ENCODE measurements around the gene ARFGEF2.
"Not testable (repeated sequence)": the region's sequence is repeated elsewhere in the genome, so short reads cannot be mapped to it uniquely, and the experiment has no call there.

Gene ARFGEF2

GRCh38 chr20:48888517-48888916 is 33.0 kb upstream of the ARFGEF2 start:
- not testable (repeated sequence) for H3K4me1 ChIP-seq (ENCODE audit: control insufficient read depth, low read depth, low read length); H4K8ac ChIP-seq (ENCODE audit: low read depth, low read length); H3K4me2 ChIP-seq (ENCODE audit: low read length); H3K56ac ChIP-seq (ENCODE audit: low read length); H2BK15ac ChIP-seq (replicated peaks; ENCODE audit: low read depth); H3K18ac ChIP-seq (ENCODE audit: low read length); H2BK5ac ChIP-seq (ENCODE audit: low read length); H3K4me3 ChIP-seq (ENCODE audit: low read length); H3K36me3 ChIP-seq (ENCODE audit: control insufficient read depth, insufficient read depth, low read length); H3K9ac ChIP-seq (ENCODE audit: low read length); H2BK120ac ChIP-seq (ENCODE audit: low read depth, low read length); H4K5ac ChIP-seq (ENCODE audit: low read length); H2AK5ac ChIP-seq (ENCODE audit: low read length); H3K79me2 ChIP-seq (ENCODE audit: control insufficient read depth, insufficient read depth, low read length); H3K79me1 ChIP-seq (ENCODE audit: low read length); DNase-seq; H3K23ac ChIP-seq (ENCODE audit: low read length); H3K27ac ChIP-seq (ENCODE audit: low read depth, low read length); H3K27me3 ChIP-seq (ENCODE audit: insufficient read depth, low read length, poor library complexity); H3K4ac ChIP-seq (ENCODE audit: low read depth, low read length)
- no CpG with 5 or more reads among the region's 6 CpGs for WGBS (ENCODE audit: extremely low coverage, insufficient coverage, low lambda C conversion rate)

- H3K4me2 ChIP-seq (ENCODE audit: low read length), result no peak overlapping the region
- H3K79me2 ChIP-seq (ENCODE audit: control insufficient read depth, insufficient read depth, low read length), result no peaks in the 10 kb centered on the region
- no peak overlapping the region for H2BK5ac ChIP-seq (ENCODE audit: low read length)
- no peak overlapping the region for H2BK120ac ChIP-seq (ENCODE audit: low read depth, low read length)
- no peak overlapping the region for H4K8ac ChIP-seq (ENCODE audit: low read depth, low read length)
- H3K4ac ChIP-seq (ENCODE audit: low read depth, low read length), result no peak overlapping the region
- H3K79me1 ChIP-seq (ENCODE audit: low read length), result no peaks in the 10 kb centered on the region
- no peak overlapping the region for H3K27ac ChIP-seq (ENCODE audit: low read depth, low read length)
- no CpG with 5 or more reads among the region's 3 CpGs for WGBS (ENCODE audit: extremely low coverage, insufficient coverage, low lambda C conversion rate)
- H3K18ac ChIP-seq (ENCODE audit: low read length), result no peak overlapping the region
- no peak overlapping the region for H3K23ac ChIP-seq (ENCODE audit: low read length)
- no peaks in the 10 kb centered on the region for H3K4me1 ChIP-seq (ENCODE audit: control insufficient read depth, low read depth, low read length)
- H4K5ac ChIP-seq (ENCODE audit: low read length), result no peak overlapping the region
- H2BK15ac ChIP-seq (replicated peaks; ENCODE audit: low read depth), result no peak overlapping the region
- no peak overlapping the region for H2AK5ac ChIP-seq (ENCODE audit: low read length)
- no peaks in the 10 kb centered on the region for H3K27me3 ChIP-seq (ENCODE audit: insufficient read depth, low read length, poor library complexity)
- no peak for DNase-seq
- H3K9ac ChIP-seq (ENCODE audit: low read length), result no peak overlapping the region
- no peaks in the 10 kb centered on the region for H3K36me3 ChIP-seq (ENCODE audit: control insufficient read depth, insufficient read depth, low read length)
- no peak overlapping the region for H3K56ac ChIP-seq (ENCODE audit: low read length)
- no peak overlapping the region for H3K4me3 ChIP-seq (ENCODE audit: low read length)
Observed at GRCh38 chr20:48889140-48889790, 32.2 kb upstream of the ARFGEF2 start.

GRCh38 chr20:48891235-48892048 is 30.1 kb upstream of the ARFGEF2 start:
- H3K9ac ChIP-seq (ENCODE audit: low read length), result no peak overlapping the region
- no peaks in the 10 kb centered on the region for H3K79me2 ChIP-seq (ENCODE audit: control insufficient read depth, insufficient read depth, low read length)
- WGBS (ENCODE audit: extremely low coverage, insufficient coverage, low lambda C conversion rate), result no CpG with 5 or more reads among the region's 4 CpGs
- no peak overlapping the region for H3K4me3 ChIP-seq (ENCODE audit: low read length)
- no peaks in the 10 kb centered on the region for H3K4me1 ChIP-seq (ENCODE audit: control insufficient read depth, low read depth, low read length)
- H2BK120ac ChIP-seq (ENCODE audit: low read depth, low read length), result no peak overlapping the region
- H4K8ac ChIP-seq (ENCODE audit: low read depth, low read length), result no peak overlapping the region
- H3K56ac ChIP-seq (ENCODE audit: low read length), result no peak overlapping the region
- H3K23ac ChIP-seq (ENCODE audit: low read length), result peak overlapping the region; percentile 11
- no peak overlapping the region for H3K18ac ChIP-seq (ENCODE audit: low read length)
- no peak overlapping the region for H2AK5ac ChIP-seq (ENCODE audit: low read length)
- no peak overlapping the region for H2BK5ac ChIP-seq (ENCODE audit: low read length)
- H3K79me1 ChIP-seq (ENCODE audit: low read length), result no peaks in the 10 kb centered on the region
- no peak overlapping the region for H3K4me2 ChIP-seq (ENCODE audit: low read length)
- no peak overlapping the region for H3K4ac ChIP-seq (ENCODE audit: low read depth, low read length)
- no peaks in the 10 kb centered on the region for H3K36me3 ChIP-seq (ENCODE audit: control insufficient read depth, insufficient read depth, low read length)
- H2BK15ac ChIP-seq (replicated peaks; ENCODE audit: low read depth), result no peak overlapping the region
- H3K27me3 ChIP-seq (ENCODE audit: insufficient read depth, low read length, poor library complexity), result no peaks in the 10 kb centered on the region
- no peak overlapping the region for H3K27ac ChIP-seq (ENCODE audit: low read depth, low read length)
- DNase-seq, result no peak
- H4K5ac ChIP-seq (ENCODE audit: low read length), result no peak overlapping the region

GRCh38 chr20:48892049-48892470 is 29.5 kb upstream of the ARFGEF2 start:
- H3K56ac ChIP-seq (ENCODE audit: low read length), result no peak overlapping the region
- no peaks in the 10 kb centered on the region for H3K79me2 ChIP-seq (ENCODE audit: control insufficient read depth, insufficient read depth, low read length)
- H2AK5ac ChIP-seq (ENCODE audit: low read length), result no peak overlapping the region
- H4K5ac ChIP-seq (ENCODE audit: low read length), result no peak overlapping the region
- H2BK120ac ChIP-seq (ENCODE audit: low read depth, low read length), result no peak overlapping the region
- H3K4ac ChIP-seq (ENCODE audit: low read depth, low read length), result no peak overlapping the region
- H3K4me1 ChIP-seq (ENCODE audit: control insufficient read depth, low read depth, low read length), result no peaks in the 10 kb centered on the region
- no peak overlapping the region for H2BK5ac ChIP-seq (ENCODE audit: low read length)
- no CpG with 5 or more reads among the region's 3 CpGs for WGBS (ENCODE audit: extremely low coverage, insufficient coverage, low lambda C conversion rate)
- no peaks in the 10 kb centered on the region for H3K27me3 ChIP-seq (ENCODE audit: insufficient read depth, low read length, poor library complexity)
- no peak overlapping the region for H3K18ac ChIP-seq (ENCODE audit: low read length)
- no peak overlapping the region for H3K27ac ChIP-seq (ENCODE audit: low read depth, low read length)
- no peak for DNase-seq
- no peaks in the 10 kb centered on the region for H3K79me1 ChIP-seq (ENCODE audit: low read length)
- H3K23ac ChIP-seq (ENCODE audit: low read length), result peak overlapping the region; percentile 11
- no peak overlapping the region for H3K9ac ChIP-seq (ENCODE audit: low read length)
- no peak overlapping the region for H2BK15ac ChIP-seq (replicated peaks; ENCODE audit: low read depth)
- no peaks in the 10 kb centered on the region for H3K36me3 ChIP-seq (ENCODE audit: control insufficient read depth, insufficient read depth, low read length)
- H3K4me3 ChIP-seq (ENCODE audit: low read length), result no peak overlapping the region
- no peak overlapping the region for H3K4me2 ChIP-seq (ENCODE audit: low read length)
- H4K8ac ChIP-seq (ENCODE audit: low read depth, low read length), result no peak overlapping the region

GRCh38 chr20:48892891-48893290 is 28.6 kb upstream of the ARFGEF2 start:
- Histone ChIP-seq H3K27me3 (ENCODE audit: insufficient read depth, low read length, poor library complexity) (no peaks in the 10 kb centered on the region), H3K18ac (ENCODE audit: low read length) (no peak overlapping the region), H3K23ac (ENCODE audit: low read length) (no peak overlapping the region), H3K27ac (ENCODE audit: low read depth, low read length) (no peak overlapping the region), H3K79me2 (ENCODE audit: control insufficient read depth, insufficient read depth, low read length) (no peaks in the 10 kb centered on the region), H2BK15ac (replicated peaks; ENCODE audit: low read depth) (no peak overlapping the region), H4K8ac (ENCODE audit: low read depth, low read length) (no peak overlapping the region), H3K4me1 (ENCODE audit: control insufficient read depth, low read depth, low read length) (no peaks in the 10 kb centered on the region), H3K56ac (ENCODE audit: low read length) (no peak overlapping the region), H3K36me3 (ENCODE audit: control insufficient read depth, insufficient read depth, low read length) (no peaks in the 10 kb centered on the region), H2BK5ac (ENCODE audit: low read length) (no peak overlapping the region), H2AK5ac (ENCODE audit: low read length) (no peak overlapping the region), H3K4ac (ENCODE audit: low read depth, low read length) (no peak overlapping the region), H4K5ac (ENCODE audit: low read length) (no peak overlapping the region), H3K9ac (ENCODE audit: low read length) (no peak overlapping the region), H3K4me3 (ENCODE audit: low read length) (no peak overlapping the region), H2BK120ac (ENCODE audit: low read depth, low read length) (no peak overlapping the region), H3K4me2 (ENCODE audit: low read length) (no peak overlapping the region), H3K79me1 (ENCODE audit: low read length) (no peaks in the 10 kb centered on the region)
- no CpG with 5 or more reads among the region's 2 CpGs for WGBS (ENCODE audit: extremely low coverage, insufficient coverage, low lambda C conversion rate)
- DNase-seq, result no peak

Data from mesendoderm (in vitro differentiated cells).